GM08714 (cell line): ENCODE results near the gene LIPA.
"Not testable (repeated sequence)": the region's sequence is repeated elsewhere in the genome, so short reads cannot be mapped to it uniquely, and the experiment has no call there.

Experiments
- H3K4me3 ChIP-seq: fragments of 200-500 bp; sonication (Bioruptor generic); 2 replicates; pipeline ENCODE4 v1.5.1; 2014; ENCODE audit warnings: mild to moderate bottlenecking, low read length, inconsistent platforms
- ZNF274 ChIP-seq: IDR thresholded peaks from 2 replicates; pipeline ENCODE4 v1.6.1; 2012; ENCODE audit warnings: mild to moderate bottlenecking, low read depth, low read length

Gene LIPA

DNA sequence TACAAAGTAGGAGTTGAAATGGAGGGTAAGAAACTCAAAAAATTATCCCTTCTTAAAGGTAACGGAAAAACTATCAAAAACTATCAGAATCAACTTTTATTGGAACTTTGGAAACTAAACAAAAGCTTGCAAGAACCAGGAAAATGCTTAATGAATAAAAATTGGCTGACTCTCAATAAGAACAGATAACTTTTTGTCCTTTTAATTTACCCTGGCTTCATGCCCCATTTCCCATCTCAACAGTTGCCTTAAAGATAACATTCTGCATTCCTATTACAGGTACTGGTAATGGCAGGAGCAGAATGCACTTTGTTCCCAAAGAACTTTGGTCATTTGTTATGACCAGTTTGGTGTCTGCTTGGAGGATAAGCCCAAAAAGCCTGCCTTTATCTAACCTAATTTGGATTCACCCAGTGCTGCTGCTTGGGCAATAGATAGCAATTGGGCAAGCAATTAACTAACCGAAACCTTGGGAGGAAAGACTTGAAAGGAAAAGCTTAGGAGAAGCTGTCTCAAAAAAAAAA is 62.3 kb downstream of the LIPA start:
- H3K4me3 ChIP-seq, result no peak overlapping the region
- TF ChIP-seq ZNF274, result no peak

DNA sequence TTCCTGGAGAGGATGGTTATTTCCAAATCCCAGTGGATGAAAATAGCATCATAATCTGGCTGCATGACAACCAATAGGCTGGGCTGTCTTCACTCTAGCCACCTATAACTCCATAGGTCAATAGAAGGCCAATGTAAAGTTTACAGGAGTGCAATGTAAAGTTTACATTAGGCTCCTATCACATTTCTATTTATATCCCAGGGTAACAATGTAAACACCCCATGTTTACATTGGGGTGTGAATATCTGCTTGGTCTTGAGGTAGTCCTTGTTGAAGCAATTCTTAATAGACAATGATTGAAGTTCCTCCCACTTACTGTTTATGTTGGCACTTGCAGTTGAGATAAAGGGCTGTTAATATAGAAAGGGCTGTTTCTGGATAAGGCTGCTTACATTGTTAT is 65.9 kb downstream of the LIPA start:
- no peak overlapping the region for H3K4me3 ChIP-seq
- no peak for TF ChIP-seq ZNF274

DNA sequence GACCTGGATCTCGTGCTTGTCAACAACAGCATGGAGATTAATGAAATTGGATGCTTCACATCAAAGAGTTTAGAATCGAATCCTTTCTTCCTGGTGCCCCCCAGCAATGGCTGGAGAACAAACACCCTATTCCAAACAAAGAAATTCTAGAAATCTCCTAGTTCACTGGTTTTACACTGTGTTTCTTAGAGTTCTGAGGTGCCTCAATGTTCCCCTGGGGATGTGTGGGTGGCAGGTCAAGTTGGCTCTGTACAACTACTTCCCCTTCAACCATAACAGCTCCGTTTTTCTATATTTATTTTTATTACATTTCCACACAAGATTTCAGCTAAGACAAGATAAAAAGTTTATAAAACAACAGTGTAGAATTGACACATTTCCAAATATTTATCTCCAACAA is 66.9 kb downstream of the LIPA start:
- TF ChIP-seq ZNF274, result no peak
- no peak overlapping the region for H3K4me3 ChIP-seq

GRCh38 chr10:89183571-89183970 is 68.0 kb downstream of the LIPA start:
- no peak overlapping the region for H3K4me3 ChIP-seq
- TF ChIP-seq ZNF274, result no peak

- TF ChIP-seq ZNF274, result no peak
- no peak overlapping the region for H3K4me3 ChIP-seq
These were observed 68.7 kb downstream of the LIPA start for GRCh38 chr10:89182894-89183293.

- TF ChIP-seq ZNF274, result no peak
- H3K4me3 ChIP-seq, result no peak overlapping the region
These were observed 75.8 kb downstream of the LIPA start for GRCh38 chr10:89175816-89176215.

DNA sequence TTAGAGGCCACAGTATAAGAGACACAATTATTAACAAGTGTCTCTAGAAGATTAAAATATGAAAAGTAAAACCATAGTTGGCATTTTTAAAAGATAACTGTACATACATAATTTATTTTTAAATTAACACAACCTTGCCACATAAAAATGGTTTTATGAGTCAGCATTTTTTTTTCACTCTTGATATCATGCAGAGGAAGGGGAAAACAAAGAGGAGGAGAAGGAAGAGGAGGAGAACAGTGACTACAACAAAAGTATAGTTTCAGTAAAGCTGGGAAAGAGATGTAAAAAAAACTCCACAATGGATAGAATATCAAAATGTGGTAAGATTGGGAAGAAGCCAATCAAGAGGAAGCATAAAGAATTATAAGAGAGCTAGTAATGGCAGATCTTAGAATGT is 78.5 kb downstream of the LIPA start:
- no peak overlapping the region for H3K4me3 ChIP-seq
- no peak for TF ChIP-seq ZNF274

GRCh38 chr10:89171996-89172395 is 79.6 kb downstream of the LIPA start:
- TF ChIP-seq ZNF274, result no peak

GRCh38 chr10:89171263-89171872 is 80.2 kb downstream of the LIPA start:
- TF ChIP-seq ZNF274, result no peak
- no peak overlapping the region for H3K4me3 ChIP-seq

More at GRCh38 chr10:89171996-89172395, 79.6 kb downstream of the LIPA start:
- H3K4me3 ChIP-seq, result no peak overlapping the region

GRCh38 chr10:89168354-89168900 is 83.1 kb downstream of the LIPA start:
- not testable (repeated sequence) for H3K4me3 ChIP-seq

- TF ChIP-seq ZNF274, result no peak
- H3K4me3 ChIP-seq, result no peak overlapping the region
These were observed 83.7 kb downstream of the LIPA start for GRCh38 chr10:89167915-89168314.

GRCh38 chr10:89165923-89166322 is 85.7 kb downstream of the LIPA start:
- H3K4me3 ChIP-seq, result no peak overlapping the region
- no peak for TF ChIP-seq ZNF274

DNA sequence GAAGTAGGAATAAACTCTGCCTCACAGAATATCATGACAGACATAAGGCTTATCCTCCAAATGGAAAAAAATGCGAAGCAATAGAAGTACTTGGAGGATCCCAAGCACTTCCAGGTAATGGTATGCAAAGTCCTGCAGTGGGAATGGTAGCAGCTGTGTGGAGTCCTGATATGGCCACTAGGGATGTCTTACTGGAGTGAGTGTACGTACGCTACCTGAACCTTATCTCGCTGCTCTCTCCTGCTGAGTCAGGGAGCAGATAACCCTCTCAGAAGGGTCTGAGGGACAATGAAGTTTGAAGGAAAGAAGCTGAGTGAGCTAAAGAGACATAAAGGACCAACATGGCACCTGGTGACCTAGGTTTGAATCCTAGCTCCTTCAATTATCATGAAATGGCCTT is 86.7 kb downstream of the LIPA start:
- no peak overlapping the region for H3K4me3 ChIP-seq
- TF ChIP-seq ZNF274, result no peak

DNA sequence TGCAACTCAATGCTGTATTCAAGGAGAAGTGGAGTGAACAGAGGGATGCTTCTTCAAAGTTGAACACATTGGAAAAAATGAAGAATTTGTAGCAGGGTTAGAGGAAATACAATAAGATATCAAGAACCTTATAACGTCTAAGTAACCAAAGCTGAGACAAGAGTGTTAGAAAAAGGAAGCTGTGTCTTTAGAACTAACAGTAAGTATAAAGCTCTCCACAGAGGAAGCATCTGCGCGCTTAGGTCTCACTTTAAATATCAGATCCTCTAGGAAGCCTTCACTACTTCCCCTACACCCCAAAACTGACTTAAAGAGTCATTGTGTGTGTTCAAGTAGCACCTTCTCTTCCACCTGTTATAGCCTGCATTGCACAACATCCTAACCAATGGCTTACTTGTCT is 87.5 kb downstream of the LIPA start:
- no peak for TF ChIP-seq ZNF274
- no peak overlapping the region; the same call in 1 of the 2 replicates for H3K4me3 ChIP-seq
